GM23338 (cell line): ENCODE results near the gene ATAD2B. TPM values are rescaled to one million over a fixed set of nuclear protein-coding genes. Genes with fewer than 3 reads are reported as not detected.

ENCODE experiments used
- ATAC-seq: fragments of 200-7000 bp; cut with Tn5 transposase; 3 replicates; pipeline ENCODE4 v1.9.1; 2020
- DNase-seq: peaks from one replicate; pipeline ENCODE4 v3.0.0-alpha.2; 2015; ENCODE audit warnings: low spot score
- H2AFZ ChIP-seq: fragments of 200-600 bp; sonication (generic); 2 replicates; pipeline ENCODE4 v1.8.0; 2016; ENCODE audit warnings: antibody characterized with exemption, mild to moderate bottlenecking, moderate library complexity
- H3F3A ChIP-seq: fragments of 200-600 bp; sonication (generic); replicated peaks from 2 replicates; pipeline ENCODE4 v1.8.0; 2017; ENCODE audit warnings: antibody characterized with exemption, mixed run types, low read depth
- H3K27ac ChIP-seq: fragments of 200-600 bp; sonication (generic); 2 replicates; pipeline ENCODE4 v1.6.1; 2016; ENCODE audit warnings: low read depth
- H3K27me3 ChIP-seq: fragments of 200-600 bp; sonication (generic); 2 replicates; pipeline ENCODE4 v1.8.0; 2016; ENCODE audit warnings: mild to moderate bottlenecking, mixed run types, moderate library complexity; ENCODE audit not compliant: insufficient read depth
- H3K36me3 ChIP-seq: fragments of 200-600 bp; sonication (generic); 2 replicates; pipeline ENCODE4 v1.8.0; 2016; ENCODE audit warnings: mild to moderate bottlenecking; ENCODE audit not compliant: insufficient read depth
- H3K4me1 ChIP-seq: fragments of 200-600 bp; sonication (generic); 2 replicates; pipeline ENCODE4 v1.8.0; 2016; ENCODE audit warnings: mild to moderate bottlenecking, moderate library complexity; ENCODE audit not compliant: insufficient read depth
- H3K4me2 ChIP-seq: fragments of 200-600 bp; sonication (generic); 2 replicates; pipeline ENCODE4 v1.7.1; 2017; ENCODE audit warnings: mixed run types
- H3K4me3 ChIP-seq: fragments of 200-600 bp; sonication (generic); 2 replicates; pipeline ENCODE4 v1.6.1; 2016; ENCODE audit warnings: mixed run types
- H3K79me2 ChIP-seq: fragments of 200-600 bp; sonication (generic); replicated peaks from 2 replicates; pipeline ENCODE4 v1.8.0; 2017; ENCODE audit warnings: mild to moderate bottlenecking; ENCODE audit not compliant: insufficient read depth
- H3K9me2 ChIP-seq: fragments of 200-600 bp; sonication (generic); 2 replicates; pipeline ENCODE4 v1.8.0; 2017; ENCODE audit not compliant: insufficient read depth
- H4K20me1 ChIP-seq: fragments of 200-600 bp; sonication (generic); replicated peaks from 2 replicates; pipeline ENCODE4 v1.8.0; 2017; ENCODE audit warnings: mild to moderate bottlenecking; ENCODE audit not compliant: insufficient read depth
- H3K27ac Mint-ChIP-seq: 2 replicates; pipeline ENCODE4 v1.8.0; 2020; ENCODE audit warnings: inconsistent platforms, mild to moderate bottlenecking, moderate library complexity, mixed read lengths
- H3K27me3 Mint-ChIP-seq: 3 replicates; pipeline ENCODE4 v1.8.0; 2022; ENCODE audit warnings: low read depth, mild to moderate bottlenecking, moderate library complexity, mixed read lengths, inconsistent platforms; ENCODE audit not compliant: insufficient read depth, poor library complexity
- H3K36me3 Mint-ChIP-seq: 3 replicates; pipeline ENCODE4 v1.8.0; 2021; ENCODE audit warnings: low read depth, mild to moderate bottlenecking, inconsistent platforms, moderate library complexity, mixed read lengths
- H3K4me1 Mint-ChIP-seq: 3 replicates; pipeline ENCODE4 v1.8.0; 2020; ENCODE audit warnings: mild to moderate bottlenecking, inconsistent platforms, mixed read lengths
- H3K4me3 Mint-ChIP-seq: 3 replicates; pipeline ENCODE4 v1.8.0; 2021; ENCODE audit warnings: moderate library complexity, mild to moderate bottlenecking, inconsistent platforms, mixed read lengths
- H3K9me3 Mint-ChIP-seq: 3 replicates; pipeline ENCODE4 v1.8.0; 2020; ENCODE audit warnings: moderate library complexity, mild to moderate bottlenecking, inconsistent platforms, mixed read lengths
- CREB1 ChIP-seq: fragments of 250-450 bp; sonication (Bioruptor Pico); IDR thresholded peaks from 2 replicates; pipeline ENCODE4 v1.5.0; 2020; ENCODE audit warnings: low read depth, mild to moderate bottlenecking, moderate library complexity
- EZH2 ChIP-seq: fragments of 200-600 bp; sonication (generic); IDR thresholded peaks from one replicate; pipeline ENCODE4 v1.8.0; 2017; ENCODE audit warnings: antibody characterized with exemption, mild to moderate bottlenecking, low read depth; ENCODE audit not compliant: unreplicated experiment
- EZH2phosphoT487 ChIP-seq: fragments of 200-600 bp; sonication (generic); IDR thresholded peaks from one replicate; pipeline ENCODE4 v1.8.1; 2018; ENCODE audit warnings: antibody characterized with exemption; ENCODE audit not compliant: unreplicated experiment
- JUNB ChIP-seq: IDR thresholded peaks from one replicate; pipeline ENCODE4 v1.6.1; 2016; ENCODE audit warnings: antibody characterized with exemption; ENCODE audit not compliant: unreplicated experiment
- NANOG ChIP-seq: IDR thresholded peaks from 2 replicates; pipeline ENCODE4 v1.6.1; 2016; ENCODE audit warnings: antibody characterized with exemption, borderline replicate concordance
- POLR2AphosphoS5 ChIP-seq: IDR thresholded peaks from 2 replicates; pipeline ENCODE4 v1.6.1; 2016; ENCODE audit warnings: antibody characterized with exemption, low read depth
- STAT1 ChIP-seq: IDR thresholded peaks from one replicate; pipeline ENCODE4 v1.6.1; 2016; ENCODE audit warnings: antibody characterized with exemption; ENCODE audit not compliant: unreplicated experiment
- ZNF114 ChIP-seq: fragments of 250-450 bp; sonication (Bioruptor Pico); IDR thresholded peaks from 2 replicates; pipeline ENCODE4 v1.5.0; 2020; ENCODE audit warnings: mild to moderate bottlenecking, moderate library complexity
- ZNF331 ChIP-seq: fragments of 250-450 bp; sonication (Bioruptor Pico); IDR thresholded peaks from 2 replicates; pipeline ENCODE4 v1.5.0; 2020; ENCODE audit warnings: low read depth, mild to moderate bottlenecking, moderate library complexity
- polyA plus RNA-seq: library from polyadenylated mRNA; unstranded; fragments of >200 nt; fragmentation: Nextera tagmentation; extraction: Ambion mirVana; gene quantifications from 2 replicates; pipeline ENCODE4 v1.2.1, GENCODE V29; 2016
- total RNA-seq: library from RNA; depleted of rRNA; stranded (reverse); fragments of >200 nt; shearing (Covaris generic); gene quantifications from 2 replicates; pipeline ENCODE4 v1.2.3, GENCODE V29; 2014
- TF ChIP-seq, protein P1 (sequence below): IDR thresholded peaks from 2 replicates; pipeline ENCODE4 v1.6.1; 2016; ENCODE audit warnings: antibody characterized with exemption
- TF ChIP-seq, protein P2 (sequence below): IDR thresholded peaks from one replicate; pipeline ENCODE4 v1.6.1; 2018; ENCODE audit warnings: antibody characterized with exemption; ENCODE audit not compliant: unreplicated experiment
- TF ChIP-seq, protein P3 (sequence below), 2 experiments: fragments of 200-600 bp in 1 of 2; sonication (generic) in 1 of 2; conservative IDR thresholded peaks; 2 replicates each; pipeline versions ENCODE4 v1.5.1 to v1.6.1; 2016 to 2017; ENCODE audit warnings: antibody characterized with exemption in 2 of 2, low read depth in 2 of 2, mild to moderate bottlenecking in 2 of 2, moderate library complexity in 1 of 2

Gene ATAD2B
- total and polyA plus RNA-seq, 2 experiments from 2014 or later, result 12.4 to 19.3 TPM

DNA sequence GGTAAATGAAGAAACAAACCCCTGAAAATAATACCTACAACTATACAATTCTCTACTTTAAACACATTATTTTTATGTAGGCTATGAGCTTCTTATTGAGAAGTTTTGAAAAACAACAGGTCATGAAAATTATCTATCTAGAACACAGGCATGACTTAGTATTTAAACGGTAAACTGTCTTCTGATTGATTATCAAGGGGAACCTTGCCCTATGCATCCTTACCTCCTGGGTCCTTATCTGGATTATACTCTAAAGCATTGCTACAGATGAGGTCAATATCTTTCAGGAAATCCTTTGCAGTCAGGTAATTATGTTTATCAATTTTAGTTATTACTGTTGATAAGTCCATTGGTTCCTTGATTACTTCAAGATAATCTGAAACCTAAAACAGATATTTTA is 144.3 kb downstream of the ATAD2B start:
- Histone ChIP-seq H3K27ac (no peak overlapping the region), H4K20me1 (no peaks in the 10 kb centered on the region), H2AFZ (no peak overlapping the region), H3K27me3 (no peaks in the 10 kb centered on the region), H3F3A (no peaks in the 10 kb centered on the region), H3K4me1 (no peaks in the 10 kb centered on the region), H3K4me3 (no peak overlapping the region), H3K9me2 (no peaks in the 10 kb centered on the region), H3K79me2 (no peaks in the 10 kb centered on the region), H3K4me2 (no peak overlapping the region), H3K36me3 (no peaks in the 10 kb centered on the region)
- H3K9me3 Mint-ChIP-seq, result no peaks in the 10 kb centered on the region
- H3K27me3 Mint-ChIP-seq, result peaks cover 5% of the 10 kb centered on the region
- TF ChIP-seq EZH2phosphoT487, result no peak
- TF ChIP-seq, protein P1, sequence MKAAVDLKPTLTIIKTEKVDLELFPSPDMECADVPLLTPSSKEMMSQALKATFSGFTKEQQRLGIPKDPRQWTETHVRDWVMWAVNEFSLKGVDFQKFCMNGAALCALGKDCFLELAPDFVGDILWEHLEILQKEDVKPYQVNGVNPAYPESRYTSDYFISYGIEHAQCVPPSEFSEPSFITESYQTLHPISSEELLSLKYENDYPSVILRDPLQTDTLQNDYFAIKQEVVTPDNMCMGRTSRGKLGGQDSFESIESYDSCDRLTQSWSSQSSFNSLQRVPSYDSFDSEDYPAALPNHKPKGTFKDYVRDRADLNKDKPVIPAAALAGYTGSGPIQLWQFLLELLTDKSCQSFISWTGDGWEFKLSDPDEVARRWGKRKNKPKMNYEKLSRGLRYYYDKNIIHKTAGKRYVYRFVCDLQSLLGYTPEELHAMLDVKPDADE, result no peak
- no peak for TF ChIP-seq NANOG
- TF ChIP-seq, protein P2, sequence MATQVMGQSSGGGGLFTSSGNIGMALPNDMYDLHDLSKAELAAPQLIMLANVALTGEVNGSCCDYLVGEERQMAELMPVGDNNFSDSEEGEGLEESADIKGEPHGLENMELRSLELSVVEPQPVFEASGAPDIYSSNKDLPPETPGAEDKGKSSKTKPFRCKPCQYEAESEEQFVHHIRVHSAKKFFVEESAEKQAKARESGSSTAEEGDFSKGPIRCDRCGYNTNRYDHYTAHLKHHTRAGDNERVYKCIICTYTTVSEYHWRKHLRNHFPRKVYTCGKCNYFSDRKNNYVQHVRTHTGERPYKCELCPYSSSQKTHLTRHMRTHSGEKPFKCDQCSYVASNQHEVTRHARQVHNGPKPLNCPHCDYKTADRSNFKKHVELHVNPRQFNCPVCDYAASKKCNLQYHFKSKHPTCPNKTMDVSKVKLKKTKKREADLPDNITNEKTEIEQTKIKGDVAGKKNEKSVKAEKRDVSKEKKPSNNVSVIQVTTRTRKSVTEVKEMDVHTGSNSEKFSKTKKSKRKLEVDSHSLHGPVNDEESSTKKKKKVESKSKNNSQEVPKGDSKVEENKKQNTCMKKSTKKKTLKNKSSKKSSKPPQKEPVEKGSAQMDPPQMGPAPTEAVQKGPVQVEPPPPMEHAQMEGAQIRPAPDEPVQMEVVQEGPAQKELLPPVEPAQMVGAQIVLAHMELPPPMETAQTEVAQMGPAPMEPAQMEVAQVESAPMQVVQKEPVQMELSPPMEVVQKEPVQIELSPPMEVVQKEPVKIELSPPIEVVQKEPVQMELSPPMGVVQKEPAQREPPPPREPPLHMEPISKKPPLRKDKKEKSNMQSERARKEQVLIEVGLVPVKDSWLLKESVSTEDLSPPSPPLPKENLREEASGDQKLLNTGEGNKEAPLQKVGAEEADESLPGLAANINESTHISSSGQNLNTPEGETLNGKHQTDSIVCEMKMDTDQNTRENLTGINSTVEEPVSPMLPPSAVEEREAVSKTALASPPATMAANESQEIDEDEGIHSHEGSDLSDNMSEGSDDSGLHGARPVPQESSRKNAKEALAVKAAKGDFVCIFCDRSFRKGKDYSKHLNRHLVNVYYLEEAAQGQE, result no peak
- no peak for TF ChIP-seq CREB1 (CRISPR knock-in tag)
- no peak for TF ChIP-seq ZNF331 (CRISPR knock-in tag)
- no peak for TF ChIP-seq JUNB
- no peaks in the 10 kb centered on the region for H3K36me3 Mint-ChIP-seq
- ATAC-seq, result no peak
- H3K27ac Mint-ChIP-seq, result no peak overlapping the region
- no peaks in the 10 kb centered on the region for H3K4me1 Mint-ChIP-seq
- no peak overlapping the region for H3K4me3 Mint-ChIP-seq
- no peak for DNase-seq

DNA sequence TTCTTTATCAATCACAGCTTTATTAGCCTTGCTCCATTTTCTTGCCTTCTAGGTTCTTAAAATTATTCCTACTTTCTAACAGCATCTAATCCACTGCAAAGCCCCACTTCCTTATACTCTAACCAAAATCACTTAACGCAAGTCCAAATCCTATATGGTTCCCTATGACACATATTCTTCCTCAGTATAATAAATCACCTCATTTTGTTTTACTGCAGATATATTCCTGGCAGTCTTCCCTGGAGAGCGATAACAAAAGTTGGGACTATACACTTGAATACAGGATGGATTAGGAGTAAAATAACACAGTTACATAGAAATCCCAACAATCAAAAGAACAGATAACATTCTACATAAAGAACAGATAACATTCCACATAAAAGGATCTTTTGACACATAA is 144.8 kb downstream of the ATAD2B start:
- Mint-ChIP-seq H3K27ac (no peak overlapping the region), H3K4me1 (no peaks in the 10 kb centered on the region), H3K36me3 (no peaks in the 10 kb centered on the region), H3K4me3 (no peak overlapping the region), H3K9me3 (no peaks in the 10 kb centered on the region), H3K27me3 (peaks cover 5% of the 10 kb centered on the region)
- Histone ChIP-seq H3K4me2 (no peak overlapping the region), H3K9me2 (no peaks in the 10 kb centered on the region), H3K4me3 (no peak overlapping the region), H3K4me1 (no peaks in the 10 kb centered on the region), H3K36me3 (no peaks in the 10 kb centered on the region), H3K79me2 (no peaks in the 10 kb centered on the region), H3F3A (no peaks in the 10 kb centered on the region), H4K20me1 (no peaks in the 10 kb centered on the region), H3K27me3 (no peaks in the 10 kb centered on the region), H3K27ac (no peak overlapping the region), H2AFZ (no peak overlapping the region)
- TF ChIP-seq POLR2AphosphoS5, result no peak
- TF ChIP-seq ZNF331 (CRISPR knock-in tag), result no peak
- TF ChIP-seq EZH2phosphoT487, result no peak
- no peak for TF ChIP-seq STAT1
- TF ChIP-seq, protein P2, result no peak
- TF ChIP-seq, protein P1, result no peak
- no peak for TF ChIP-seq ZNF114 (CRISPR knock-in tag)
- no peak for TF ChIP-seq NANOG
- TF ChIP-seq JUNB, result no peak
- TF ChIP-seq CREB1 (CRISPR knock-in tag), result no peak
- TF ChIP-seq EZH2, result no peak
- TF ChIP-seq, protein P3, sequence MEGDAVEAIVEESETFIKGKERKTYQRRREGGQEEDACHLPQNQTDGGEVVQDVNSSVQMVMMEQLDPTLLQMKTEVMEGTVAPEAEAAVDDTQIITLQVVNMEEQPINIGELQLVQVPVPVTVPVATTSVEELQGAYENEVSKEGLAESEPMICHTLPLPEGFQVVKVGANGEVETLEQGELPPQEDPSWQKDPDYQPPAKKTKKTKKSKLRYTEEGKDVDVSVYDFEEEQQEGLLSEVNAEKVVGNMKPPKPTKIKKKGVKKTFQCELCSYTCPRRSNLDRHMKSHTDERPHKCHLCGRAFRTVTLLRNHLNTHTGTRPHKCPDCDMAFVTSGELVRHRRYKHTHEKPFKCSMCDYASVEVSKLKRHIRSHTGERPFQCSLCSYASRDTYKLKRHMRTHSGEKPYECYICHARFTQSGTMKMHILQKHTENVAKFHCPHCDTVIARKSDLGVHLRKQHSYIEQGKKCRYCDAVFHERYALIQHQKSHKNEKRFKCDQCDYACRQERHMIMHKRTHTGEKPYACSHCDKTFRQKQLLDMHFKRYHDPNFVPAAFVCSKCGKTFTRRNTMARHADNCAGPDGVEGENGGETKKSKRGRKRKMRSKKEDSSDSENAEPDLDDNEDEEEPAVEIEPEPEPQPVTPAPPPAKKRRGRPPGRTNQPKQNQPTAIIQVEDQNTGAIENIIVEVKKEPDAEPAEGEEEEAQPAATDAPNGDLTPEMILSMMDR (conservative IDR thresholded peaks at IDR 0.05; ENCODE audit: low read depth in 2 of 2), result no peak
- ATAC-seq, result no peak
- no peak for DNase-seq
